Bronchial epithelial cell (primary cell): ENCODE measurements around the gene ORC6. TPM values are rescaled to one million over a fixed set of nuclear protein-coding genes. Genes with fewer than 3 reads are reported as not detected.

ENCODE experiments used
- DNase-seq: peaks from one replicate; pipeline ENCODE4 v3.0.0-alpha.2; 2010; ENCODE audit warnings: low read depth
- FAIRE-seq: peaks from 2 replicates; lab custom pipeline; 2011; peaks lifted over from hg19 to GRCh38; lab: Jason Lieb, UNC
- H3K27me3 ChIP-seq: 2 replicates; pipeline ENCODE4 v1.5.1; 2011; ENCODE audit warnings: low read length; ENCODE audit not compliant: control insufficient read depth, insufficient read depth
- H3K36me3 ChIP-seq: 2 replicates; pipeline ENCODE4 v1.5.1; 2011; ENCODE audit warnings: low read length; ENCODE audit not compliant: control insufficient read depth, insufficient read depth
- H3K4me3 ChIP-seq: 2 replicates; pipeline ENCODE4 v1.5.1; 2011; ENCODE audit warnings: mild to moderate bottlenecking, low read depth, low read length, control low read depth
- CTCF ChIP-seq: IDR thresholded peaks from 2 replicates; pipeline ENCODE4 v1.5.1; 2011; ENCODE audit warnings: mild to moderate bottlenecking, moderate library complexity, low read length, control low read depth, inconsistent platforms; ENCODE audit not compliant: insufficient read depth, severe bottlenecking
- total RNA-seq: library from RNA; depleted of rRNA; stranded (reverse); fragments of >200 nt; gene quantifications from 2 replicates; pipeline ENCODE4 v1.2.1, GENCODE V29; 2014

Gene ORC6
- total RNA-seq, 1 donor from 2014 or later = 1.3 TPM

DNA sequence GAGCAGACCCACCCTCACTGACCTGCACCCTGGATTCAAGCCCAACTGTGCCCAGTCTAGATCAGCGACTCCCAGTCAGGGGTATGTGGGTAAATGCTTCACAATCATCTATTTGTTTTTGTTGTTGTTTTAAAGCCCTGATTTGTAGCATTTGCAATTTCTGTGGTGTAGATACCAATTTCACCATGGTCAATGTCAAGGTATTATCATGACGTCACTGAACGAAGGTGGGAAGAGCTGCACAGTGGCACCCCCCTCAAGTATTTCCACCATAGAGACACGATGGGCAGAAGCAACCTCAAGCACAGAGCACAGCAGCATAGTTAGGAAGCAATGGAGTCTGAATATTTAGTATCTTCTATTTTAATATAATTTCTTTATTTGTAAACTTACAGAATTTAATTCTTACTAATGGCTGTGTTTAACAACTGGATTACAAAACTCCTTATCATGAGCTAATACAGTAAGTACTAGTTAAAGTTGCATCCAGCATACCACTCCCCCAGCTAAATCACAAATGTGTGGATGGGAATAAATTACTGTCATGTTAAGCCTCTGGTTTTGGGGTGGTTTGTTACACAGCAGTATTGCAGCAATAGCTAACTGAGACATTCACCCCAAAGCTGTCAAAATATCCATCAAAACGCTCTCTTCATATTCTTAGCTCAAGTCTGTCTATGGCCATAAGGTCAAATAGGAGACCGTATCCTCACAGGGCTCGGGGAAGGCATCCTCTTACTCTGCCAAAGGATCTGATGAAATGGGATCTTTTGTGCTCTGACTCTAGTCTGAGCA lies 25.5 kb downstream of the ORC6 start:
- Histone ChIP-seq H3K4me3 (no peak overlapping the region), H3K27me3 (no peaks in the 10 kb centered on the region), H3K36me3 (no peaks in the 10 kb centered on the region)
- DNase-seq (no peak), FAIRE-seq (no peak)
- TF ChIP-seq CTCF = no peak

DNA sequence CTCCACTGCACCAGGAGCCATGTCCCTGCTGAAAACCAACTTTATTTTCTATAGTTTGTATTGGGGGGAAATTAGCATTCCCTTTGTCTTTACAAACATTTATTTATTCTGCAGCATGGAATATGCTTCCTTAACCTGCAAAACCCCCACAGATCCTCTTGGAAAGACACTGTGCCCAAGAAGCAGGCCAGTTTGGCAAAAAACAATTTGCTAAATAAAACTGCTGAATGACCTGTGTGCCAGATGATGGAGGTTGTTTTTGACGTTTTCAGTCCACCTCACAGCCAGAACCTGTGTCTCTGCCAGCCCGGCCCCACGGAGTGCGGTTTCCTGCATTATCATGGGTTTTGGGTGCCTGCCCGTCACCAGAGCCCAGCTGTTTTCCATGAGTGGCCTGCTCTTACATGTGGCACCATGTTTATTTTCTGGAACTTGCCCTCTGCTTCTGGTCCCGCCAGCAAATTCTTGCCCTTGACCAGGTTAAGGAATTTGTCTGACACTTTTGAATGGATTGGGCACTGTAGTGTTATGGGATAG lies 26.4 kb downstream of the ORC6 start:
- FAIRE-seq (no peak), DNase-seq (no peak)
- H3K4me3 ChIP-seq = no peak overlapping the region
- no peaks in the 10 kb centered on the region for H3K27me3 ChIP-seq
- TF ChIP-seq CTCF = no peak
- H3K36me3 ChIP-seq = no peaks in the 10 kb centered on the region

DNA sequence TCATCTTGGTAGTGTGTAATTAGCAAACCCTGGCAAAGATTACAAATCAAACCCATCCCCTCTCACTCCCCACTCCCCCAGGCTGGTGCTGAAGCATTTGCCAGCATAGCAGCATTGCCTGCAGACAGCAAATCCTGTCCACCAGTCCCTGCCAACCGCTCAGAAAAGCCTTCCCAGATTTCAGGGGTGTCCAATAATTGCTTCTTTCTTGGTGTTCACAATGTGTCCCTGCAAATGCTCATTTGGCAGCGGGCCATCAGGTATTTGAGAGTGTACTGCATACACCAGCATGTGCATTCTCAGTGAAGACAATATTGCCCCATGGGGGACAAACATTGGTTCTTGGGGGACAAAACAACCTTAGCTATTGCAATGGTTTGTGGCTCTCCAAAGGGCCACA lies 28.2 kb downstream of the ORC6 start:
- DNase-seq (no peak), FAIRE-seq (no peak)
- H3K27me3 ChIP-seq = no peaks in the 10 kb centered on the region
- H3K4me3 ChIP-seq = no peak overlapping the region
- H3K36me3 ChIP-seq = no peaks in the 10 kb centered on the region
- TF ChIP-seq CTCF = no peak

DNA sequence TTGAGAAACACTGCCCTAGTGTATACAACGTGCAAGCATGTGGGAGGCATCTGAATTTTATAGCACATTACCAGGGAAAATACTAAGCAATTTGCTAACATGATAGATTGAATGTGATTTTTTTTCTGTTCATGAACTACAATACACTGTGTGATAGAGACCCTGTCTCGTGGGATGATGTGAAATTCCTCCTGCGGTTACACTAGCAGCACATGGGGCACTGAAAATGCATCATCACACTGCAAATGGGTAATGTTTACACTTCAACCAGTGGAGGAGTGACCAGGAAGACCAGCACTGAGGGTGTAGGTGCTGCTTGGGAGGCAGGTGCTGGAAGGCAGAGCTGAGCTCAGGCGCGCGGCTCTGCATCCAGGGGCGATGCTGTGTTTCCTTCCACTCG lies 28.8 kb downstream of the ORC6 start:
- DNase-seq (no peak), FAIRE-seq (no peak)
- TF ChIP-seq CTCF = no peak
- Histone ChIP-seq H3K4me3 (no peak overlapping the region), H3K36me3 (no peaks in the 10 kb centered on the region), H3K27me3 (no peaks in the 10 kb centered on the region)

DNA sequence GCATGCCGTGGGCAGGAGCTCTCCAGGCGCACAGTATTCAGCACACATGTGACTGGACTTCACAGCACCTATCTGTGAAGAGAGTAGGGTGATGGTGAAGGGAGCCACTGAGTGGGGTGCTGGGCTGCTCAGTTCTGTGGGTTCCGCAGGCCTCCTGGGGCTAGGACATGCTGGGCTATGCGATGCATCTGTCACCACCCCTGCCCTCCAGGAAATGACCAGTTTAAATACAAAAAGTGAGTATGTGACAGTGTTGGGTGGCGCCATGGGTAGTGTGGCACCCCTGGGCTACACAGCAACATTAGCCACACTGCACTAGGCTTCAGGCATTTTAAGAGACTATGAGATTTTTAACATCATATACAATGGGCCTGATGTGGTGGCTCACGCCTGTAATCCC lies 30.1 kb downstream of the ORC6 start:
- Histone ChIP-seq H3K27me3 (no peaks in the 10 kb centered on the region), H3K4me3 (no peak overlapping the region), H3K36me3 (no peaks in the 10 kb centered on the region)
- FAIRE-seq (no peak), DNase-seq (no peak)
- TF ChIP-seq CTCF = no peak
